Prostate gland (tissue), 2 donors: ENCODE data around the gene TXNL4B.

Experiments used
- CTCF ChIP-seq, 4 experiments: fragments of 200-600 bp in 2 of 4; fragments of 450-650 bp in 2 of 4; sonication (generic) in 2 of 4; IDR thresholded peaks; 1 replicate in 3 of 4; 2 replicates in 1 of 4; pipeline ENCODE4 v1.5.1; 2016 to 2019; ENCODE audit warnings: antibody characterized with exemption in 4 of 4, mild to moderate bottlenecking in 2 of 4, moderate library complexity in 2 of 4
- POLR2AphosphoS5 ChIP-seq: sonication (generic); formaldehyde crosslinking; IDR thresholded peaks from one replicate; pipeline ENCODE4 v1.6.1; 2017; ENCODE audit warnings: antibody characterized with exemption

- TF ChIP-seq POLR2AphosphoS5 (no peak), CTCF (IDR thresholded peaks at IDR 0.05) (no peak)
Observed at GRCh38 chr16:72134507-72134906, 41.1 kb upstream of the TXNL4B start.
